Fibroblast of the aortic adventitia (primary cell): ENCODE data around the gene FSTL5. TPM values are rescaled to one million over a fixed set of nuclear protein-coding genes. Genes with fewer than 3 reads are reported as not detected.

ENCODE experiments used
- DNase-seq: peaks from one replicate; pipeline ENCODE4 v3.0.0-alpha.2; 2010; ENCODE audit warnings: low read depth
- H3K4me3 ChIP-seq: 2 replicates; pipeline ENCODE4 v1.5.1; 2011; ENCODE audit warnings: low read depth, mild to moderate bottlenecking, control low read depth, low read length, moderate library complexity
- CTCF ChIP-seq: IDR thresholded peaks from 2 replicates; pipeline ENCODE4 v1.5.1; 2011; ENCODE audit warnings: mild to moderate bottlenecking, low read length, control low read depth, inconsistent platforms; ENCODE audit not compliant: insufficient read depth
- total RNA-seq: library from RNA; depleted of rRNA; stranded (reverse); fragments of >200 nt; gene quantifications from 2 replicates; pipeline ENCODE4 v1.2.3, GENCODE V29; 2012; ENCODE audit warnings: low replicate concordance

The FSTL5 gene
- total RNA-seq, 1 donor = under 0.01 TPM

- DNase-seq = no peak
- H3K4me3 ChIP-seq = no peak overlapping the region
- no peak for TF ChIP-seq CTCF
Measured at GRCh38 chr4:161554372-161554990, 609.3 kb downstream of the FSTL5 start.

GRCh38 chr4:161546902-161547301, 616.9 kb downstream of the FSTL5 start:
- DNase-seq = no peak
- no peak for TF ChIP-seq CTCF
- no peak overlapping the region for H3K4me3 ChIP-seq

GRCh38 chr4:161540265-161540664, 623.5 kb downstream of the FSTL5 start:
- H3K4me3 ChIP-seq = no peak overlapping the region
- DNase-seq = no peak
- TF ChIP-seq CTCF = no peak

- TF ChIP-seq CTCF = no peak
- no peak overlapping the region for H3K4me3 ChIP-seq
- DNase-seq = no peak
Measured at GRCh38 chr4:161538941-161539340, 624.9 kb downstream of the FSTL5 start.

- no peak for DNase-seq
- TF ChIP-seq CTCF = no peak
- H3K4me3 ChIP-seq = no peak overlapping the region
Measured at GRCh38 chr4:161530710-161531109, 633.1 kb downstream of the FSTL5 start.

- no peak overlapping the region for H3K4me3 ChIP-seq
- TF ChIP-seq CTCF = no peak
- DNase-seq = no peak
Measured at GRCh38 chr4:161525121-161525520, 638.7 kb downstream of the FSTL5 start.

GRCh38 chr4:161522031-161522430, 641.8 kb downstream of the FSTL5 start:
- DNase-seq = no peak
- H3K4me3 ChIP-seq = no peak overlapping the region
- no peak for TF ChIP-seq CTCF
